GM21526 (cell line): Measurements from ENCODE around the gene IFT43.

Experiments used
- ATAC-seq: cut with Tn5 transposase; IDR thresholded peaks from one replicate; pipeline ENCODE4 v1.9.1; 2021; ENCODE audit warnings: moderate library complexity; ENCODE audit not compliant: unreplicated experiment, low FRiP score

The IFT43 gene

GRCh38 chr14:75979648-75980565 lies 5.7 kb upstream of the IFT43 start:
- no peak for ATAC-seq

- no peak for ATAC-seq
These were observed 4.7 kb upstream of the IFT43 start for GRCh38 chr14:75980856-75981255.

GRCh38 chr14:75981426-75982265 lies 3.9 kb upstream of the IFT43 start, which contains the start of gene TGFB3:
Gene TGFB3, minus strand, starts transcription at chr14:75981995. Its CDS starts 1,102 bp downstream, at chr14:75980893.
- no peak for ATAC-seq

- peak; percentile 43 for ATAC-seq
These were observed 3.1 kb upstream of the IFT43 start for GRCh38 chr14:75982266-75983018.

- no peak for ATAC-seq
These were observed 2.6 kb upstream of the IFT43 start for GRCh38 chr14:75983019-75983358.

- no peak for ATAC-seq
These were observed 889 bp upstream of the IFT43 start for GRCh38 chr14:75984674-75985073.

- ATAC-seq, result no peak
These were observed 839 bp downstream of the IFT43 start for GRCh38 chr14:75986439-75986765.

GRCh38 chr14:75987201-75987970 lies 1.8 kb downstream of the IFT43 start:
- no peak for ATAC-seq

- ATAC-seq, result no peak
These were observed 3.6 kb downstream of the IFT43 start for GRCh38 chr14:75989134-75989533.

- ATAC-seq, result no peak
These were observed 4.7 kb downstream of the IFT43 start for GRCh38 chr14:75990297-75990696.

- no peak for ATAC-seq
These were observed 6.2 kb downstream of the IFT43 start for GRCh38 chr14:75991753-75992152.

- ATAC-seq, result peak; percentile 47
These were observed 8.0 kb downstream of the IFT43 start for GRCh38 chr14:75993567-75994041.

- no peak for ATAC-seq
These were observed 9.9 kb downstream of the IFT43 start for GRCh38 chr14:75995372-75996041.

GRCh38 chr14:75996488-75996887 lies 10.9 kb downstream of the IFT43 start:
- no peak for ATAC-seq

- no peak for ATAC-seq
These were observed 14.1 kb downstream of the IFT43 start for GRCh38 chr14:75999511-76000190.

GRCh38 chr14:76002383-76002782 lies 16.8 kb downstream of the IFT43 start:
- no peak for ATAC-seq

- no peak for ATAC-seq
These were observed 20.7 kb downstream of the IFT43 start for GRCh38 chr14:76006253-76006652.

GRCh38 chr14:76007379-76007778 lies 21.8 kb downstream of the IFT43 start:
- ATAC-seq, result no peak

GRCh38 chr14:76007852-76008251 lies 22.3 kb downstream of the IFT43 start:
- no peak for ATAC-seq
